ENCODE measurements around the gene CDK8.
"Not testable (repeated sequence)": the region's sequence is repeated elsewhere in the genome, so short reads cannot be mapped to it uniquely, and the experiment has no call there.

The CDK8 gene

DNA sequence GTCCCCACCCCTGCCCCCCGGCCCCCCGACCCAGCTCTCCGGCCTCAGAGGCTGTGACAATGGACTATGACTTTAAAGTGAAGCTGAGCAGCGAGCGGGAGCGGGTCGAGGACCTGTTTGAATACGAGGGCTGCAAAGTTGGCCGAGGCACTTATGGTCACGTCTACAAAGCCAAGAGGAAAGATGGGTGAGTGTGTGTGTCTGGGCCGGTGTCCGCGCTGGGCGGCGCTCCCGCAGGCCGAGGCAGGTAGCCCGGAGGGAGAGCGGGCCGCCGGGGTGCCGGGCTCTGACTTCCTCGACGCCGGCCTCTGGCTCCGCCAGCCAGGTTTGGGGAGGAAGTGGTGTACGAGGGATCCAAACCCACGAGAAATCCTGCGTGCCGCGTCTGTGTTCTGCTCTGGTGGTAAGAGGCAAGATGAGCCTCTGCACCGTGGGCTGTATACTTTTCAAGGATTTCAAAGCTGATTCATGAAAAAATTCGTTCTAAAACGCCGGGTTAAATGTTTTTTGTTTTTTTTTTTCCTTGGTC, 718 bp downstream of the CDK8 start:
- peak; percentile 23 for DNase-seq

DNA sequence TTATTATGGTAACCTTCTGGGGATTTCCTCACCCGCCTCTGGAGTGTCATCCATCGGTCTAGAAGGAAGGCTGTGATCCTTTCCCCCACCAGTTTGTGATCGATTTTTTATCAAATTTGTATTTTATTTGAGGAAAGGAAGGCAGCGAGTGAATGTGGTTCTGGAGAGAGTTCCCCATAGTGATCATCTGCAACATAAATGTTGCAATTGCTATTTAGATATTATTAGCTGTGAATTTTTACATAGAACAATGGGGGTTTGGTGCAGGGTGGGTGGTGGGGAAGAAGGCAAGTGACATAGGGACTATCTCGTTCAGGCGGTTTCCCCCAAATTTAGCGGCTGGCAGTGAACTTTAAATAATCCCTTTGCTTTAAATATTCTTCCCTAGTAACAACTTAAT, 1.2 kb downstream of the CDK8 start:
- DNase-seq = no peak

DNA sequence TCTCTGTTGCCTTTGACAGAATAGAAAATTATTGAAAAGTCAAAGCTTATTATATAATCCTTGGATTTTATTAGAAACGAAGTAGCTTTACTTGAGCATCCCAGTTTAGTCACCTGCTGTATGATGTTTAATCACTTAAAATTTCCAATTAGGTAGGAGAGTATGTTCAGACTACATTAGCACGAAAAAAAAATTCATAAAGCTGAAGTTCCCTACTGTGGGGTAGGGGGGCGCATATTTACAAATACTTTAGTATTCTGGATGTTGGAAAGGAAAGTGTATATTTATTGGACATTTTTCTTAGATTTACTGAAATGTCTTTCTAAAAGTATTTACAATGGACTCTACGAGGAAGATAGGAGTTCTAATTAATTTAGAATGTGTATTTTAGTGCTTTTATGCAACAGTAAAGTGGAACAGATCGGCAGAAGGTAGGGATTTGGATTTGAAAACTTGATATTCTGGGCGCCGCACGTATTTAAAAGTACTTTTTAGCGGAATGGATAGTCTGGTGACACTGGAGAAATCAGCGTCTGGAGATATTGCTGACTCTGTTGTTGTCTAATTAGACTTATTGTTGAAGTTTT, 1.9 kb downstream of the CDK8 start:
- peak; percentile 13 for DNase-seq

DNA sequence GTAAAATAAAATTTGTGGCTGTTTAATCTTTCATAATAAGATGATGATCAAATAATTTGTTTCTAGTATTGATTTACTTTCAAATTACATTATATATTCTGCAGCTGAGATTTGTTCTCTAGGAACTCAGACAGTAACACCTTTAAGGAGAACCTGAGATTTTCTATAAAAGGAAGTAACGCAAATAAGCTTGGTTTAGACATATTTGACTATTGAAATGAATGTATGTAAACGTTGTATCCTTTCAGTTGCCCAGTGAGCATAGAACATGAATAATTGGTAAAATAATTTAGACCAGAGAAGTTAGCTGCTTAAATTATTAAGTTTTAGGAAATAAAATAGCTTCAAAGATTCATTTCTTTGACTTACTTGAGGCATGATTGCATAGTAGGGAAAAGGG, 3.1 kb downstream of the CDK8 start:
- no peak for DNase-seq

DNA sequence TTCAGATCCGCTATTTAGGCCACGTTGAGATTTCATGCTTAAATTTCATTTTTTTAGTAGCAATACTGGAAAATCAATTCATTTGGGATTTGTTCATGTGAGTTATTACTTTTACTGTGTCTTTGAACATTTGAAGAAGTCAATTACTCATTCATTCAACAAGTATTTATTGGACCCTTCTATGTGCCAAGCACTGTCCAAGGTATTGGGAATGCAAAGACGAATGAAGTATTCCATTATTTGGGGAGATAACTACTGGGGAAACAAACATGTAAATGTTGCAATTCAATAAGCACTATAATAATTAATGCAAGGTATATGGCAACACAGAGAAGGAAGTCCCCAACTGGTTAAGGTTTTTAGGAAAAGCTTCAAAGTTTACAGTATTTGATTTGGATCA, 5.7 kb downstream of the CDK8 start:
- DNase-seq = no peak

DNA sequence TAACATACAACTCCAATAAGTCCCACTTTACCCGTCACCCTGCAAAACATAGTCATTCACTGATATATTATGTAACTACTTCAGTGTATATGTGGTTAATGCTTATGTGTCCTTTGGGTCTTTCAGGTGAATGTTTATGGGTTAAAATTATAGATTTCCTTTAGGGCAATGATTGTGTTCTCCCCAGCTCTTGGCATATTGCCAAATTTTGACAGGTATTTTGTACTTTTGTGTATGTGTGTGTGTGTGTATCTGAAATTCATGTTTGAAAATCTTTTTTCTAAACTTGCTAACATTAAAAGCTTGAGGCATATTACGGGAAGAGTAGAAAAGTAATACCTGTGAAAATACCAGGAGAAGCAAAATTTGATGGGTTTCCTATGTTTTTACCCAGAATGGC, 8.2 kb downstream of the CDK8 start:
- no peak for DNase-seq

DNA sequence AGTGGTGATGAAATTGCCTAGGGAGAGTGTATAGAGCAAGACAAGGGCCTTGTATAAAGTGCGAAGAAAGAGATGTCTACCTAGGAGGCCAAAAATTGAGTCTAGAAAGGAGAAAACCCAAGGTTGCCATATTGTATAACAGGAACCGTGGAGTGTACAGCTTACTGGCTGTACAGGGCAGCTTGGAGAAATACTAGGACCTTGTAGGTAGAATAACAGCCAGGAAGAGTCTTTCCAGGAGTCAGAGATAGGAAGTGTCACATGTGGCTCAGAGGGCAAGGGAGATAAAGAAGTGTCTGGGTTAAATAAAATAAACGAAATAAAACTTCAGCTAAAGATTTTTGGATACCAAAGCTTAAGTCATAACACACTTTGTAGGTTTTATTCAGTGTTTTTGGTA, 12.4 kb downstream of the CDK8 start:
- DNase-seq = no peak

DNA sequence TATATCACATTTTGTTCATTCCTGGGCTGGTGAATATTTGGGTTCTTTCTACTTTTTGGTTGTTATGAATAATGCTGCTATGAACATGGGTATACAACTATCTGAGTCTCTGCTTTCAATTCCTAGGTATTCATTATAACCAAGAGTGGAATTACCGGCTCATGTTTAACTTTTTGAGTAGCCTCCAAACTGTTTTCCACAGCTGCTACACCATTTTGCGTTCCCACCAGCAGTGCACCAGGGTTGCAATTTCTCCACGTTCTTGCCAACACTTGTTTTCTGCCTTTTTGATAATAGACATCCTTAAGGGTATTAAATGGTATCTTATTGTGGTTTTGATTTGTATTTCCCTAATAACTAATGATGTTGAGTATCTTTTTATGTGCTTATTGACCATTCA, 16.8 kb downstream of the CDK8 start:
- no peak for DNase-seq

DNA sequence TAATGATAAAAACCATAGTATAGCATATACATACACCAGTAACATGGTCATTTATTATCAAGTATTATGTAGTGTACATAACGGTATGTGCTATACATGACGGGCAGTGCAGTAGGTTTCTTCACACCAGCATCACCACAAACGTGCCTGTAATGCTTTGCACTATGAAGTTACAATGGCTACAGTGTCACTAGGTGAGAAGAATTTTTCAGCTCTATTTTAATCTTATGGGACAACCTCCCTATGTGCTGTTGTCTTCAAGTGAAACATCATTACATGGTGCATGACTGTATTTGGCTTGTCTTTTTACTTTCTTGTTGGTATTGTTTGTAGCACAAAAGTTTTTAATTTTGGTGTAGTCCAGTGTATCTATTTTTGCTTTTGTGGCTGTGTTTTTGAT, 18.7 kb downstream of the CDK8 start:
- DNase-seq = no peak

DNA sequence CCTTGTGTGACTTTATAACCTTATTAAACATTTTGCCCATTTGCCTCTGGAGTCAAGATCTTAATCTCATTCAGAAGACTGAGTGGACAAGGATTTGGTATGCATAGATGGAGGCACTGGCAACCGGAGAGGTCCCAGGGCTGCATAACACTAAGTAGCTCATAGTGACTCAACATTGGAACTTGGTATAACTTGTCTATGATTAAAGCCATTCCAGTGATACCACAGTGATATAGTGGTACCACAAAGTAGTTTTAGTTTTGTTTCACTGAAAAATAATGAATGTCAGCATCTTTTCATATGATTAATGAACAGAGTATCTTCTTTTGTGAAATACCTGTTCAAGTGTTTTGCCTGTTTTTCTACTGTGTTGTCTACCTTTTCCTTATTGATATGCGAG, 26.4 kb downstream of the CDK8 start:
- DNase-seq = peak; percentile 59

DNA sequence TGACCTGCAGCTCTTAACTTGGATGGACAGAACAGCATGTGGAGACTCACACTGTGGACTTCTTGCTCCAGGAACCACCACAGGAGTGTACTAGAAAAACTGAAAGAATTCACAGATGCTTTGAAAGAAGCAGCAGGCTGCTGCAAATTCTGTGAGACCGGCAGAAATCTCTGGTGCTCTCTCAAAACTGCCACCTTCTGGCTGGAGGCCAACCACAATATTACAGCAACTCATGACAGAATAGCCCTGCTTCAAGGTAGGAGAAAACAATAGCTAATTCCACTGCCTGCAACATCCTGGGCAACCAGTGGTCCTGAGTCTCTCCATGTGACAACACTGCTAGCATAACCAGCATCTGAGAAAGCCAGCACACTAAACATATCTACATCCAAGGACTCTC, 26.9 kb downstream of the CDK8 start:
- DNase-seq = no peak

DNA sequence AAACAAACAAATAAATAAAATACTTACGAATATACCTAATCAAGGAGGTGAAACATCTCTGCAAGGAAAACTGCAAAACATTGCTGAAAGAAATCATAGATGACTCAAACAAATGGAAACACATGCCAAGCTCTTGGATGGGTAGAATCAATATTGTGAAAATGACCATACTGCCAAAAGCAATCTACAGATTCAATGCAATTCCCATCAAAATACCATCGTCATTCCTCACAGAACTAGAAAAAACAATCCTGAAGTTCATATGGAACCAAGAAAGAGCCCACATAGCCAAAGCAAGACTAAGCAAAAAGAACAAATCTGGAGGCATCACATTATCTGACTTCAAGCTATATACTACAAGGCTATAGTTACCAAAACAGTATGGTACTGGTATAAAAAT, 32.0 kb downstream of the CDK8 start:
- peak; percentile 8 for DNase-seq

DNA sequence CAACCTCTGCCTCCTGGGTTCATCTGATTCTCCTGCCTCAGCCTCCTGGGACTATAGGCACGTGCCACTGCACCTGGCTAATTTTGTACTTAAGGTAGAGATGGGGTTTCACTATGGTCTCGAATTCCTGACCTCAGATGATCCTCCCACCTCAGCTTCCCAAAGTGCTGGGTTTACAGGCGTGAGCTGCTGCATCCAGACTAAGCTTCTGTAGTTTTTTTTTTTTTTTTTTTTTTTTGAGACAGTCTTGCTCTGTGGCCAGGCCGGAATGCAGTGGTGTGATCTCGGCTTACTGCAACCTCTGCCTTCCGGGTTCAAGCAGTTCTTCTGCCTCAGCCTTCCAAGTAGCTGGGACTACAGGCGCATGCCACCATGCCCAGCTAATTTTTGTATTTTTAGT, 34.9 kb downstream of the CDK8 start:
- DNase-seq = not testable (repeated sequence)

DNA sequence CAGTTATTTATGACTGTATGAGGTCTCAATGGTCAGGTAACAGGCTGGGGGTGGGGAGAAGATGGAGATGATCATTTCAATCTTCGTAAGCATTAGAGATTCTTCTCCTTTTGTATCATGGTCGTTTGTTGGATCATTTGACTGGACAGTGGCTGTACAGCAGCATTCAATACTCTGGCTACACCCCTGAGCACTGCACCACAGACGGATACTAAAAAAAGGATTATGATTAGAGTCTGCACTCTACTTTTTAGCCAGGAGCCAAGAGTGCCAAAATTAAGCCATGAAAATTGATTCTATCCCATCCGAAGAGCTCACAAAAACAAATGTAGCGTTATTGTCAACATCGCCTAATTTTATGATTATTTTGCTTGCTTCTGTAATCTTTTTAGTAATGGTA, 41.9 kb downstream of the CDK8 start:
- DNase-seq = no peak

DNA sequence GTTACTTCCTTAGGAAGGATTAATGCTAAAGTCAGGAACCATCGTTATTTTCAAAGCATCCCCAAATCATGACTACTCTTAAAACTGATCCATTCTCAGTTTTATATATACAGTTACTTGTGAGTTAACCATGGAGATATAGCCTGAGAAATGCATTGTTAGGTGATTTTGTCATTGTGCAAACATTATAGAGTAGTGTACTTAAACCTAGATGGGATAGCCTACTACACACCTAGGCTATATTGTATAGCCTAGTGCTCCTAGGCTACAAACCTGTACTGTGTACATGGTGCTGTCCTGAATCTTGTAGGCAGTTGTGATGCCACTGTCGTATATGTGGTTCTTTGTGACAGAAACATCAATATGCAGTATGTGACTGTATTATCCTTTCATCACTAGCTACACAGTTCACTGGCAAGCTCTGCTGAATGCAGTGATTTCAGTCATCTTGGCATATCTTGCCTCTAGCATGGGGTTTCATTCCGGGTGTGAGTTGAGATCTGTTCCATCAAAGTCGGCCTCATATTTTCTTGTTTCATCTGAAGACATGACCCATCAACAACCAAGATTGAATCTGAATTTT, 45.3 kb downstream of the CDK8 start:
- DNase-seq = peak; percentile 11

DNA sequence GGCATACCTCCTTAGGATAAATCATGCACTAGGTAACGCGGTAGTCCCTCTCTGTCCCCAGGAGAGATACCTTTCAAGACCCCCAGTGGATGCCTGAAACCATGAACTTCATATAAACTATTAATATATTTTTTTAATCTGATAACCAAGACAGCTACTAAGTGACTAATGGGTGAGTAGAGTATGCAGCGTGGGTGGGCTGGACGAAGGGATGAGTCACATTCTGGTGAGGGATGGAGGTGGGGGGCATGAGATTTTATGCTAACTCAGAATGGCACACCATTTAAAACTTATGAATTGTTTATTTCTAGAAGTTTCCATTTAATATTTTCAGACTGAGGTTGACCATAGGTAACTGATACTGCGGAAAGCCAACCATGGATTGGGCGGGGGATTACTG, 46.2 kb downstream of the CDK8 start:
- DNase-seq = peak; percentile 86

DNA sequence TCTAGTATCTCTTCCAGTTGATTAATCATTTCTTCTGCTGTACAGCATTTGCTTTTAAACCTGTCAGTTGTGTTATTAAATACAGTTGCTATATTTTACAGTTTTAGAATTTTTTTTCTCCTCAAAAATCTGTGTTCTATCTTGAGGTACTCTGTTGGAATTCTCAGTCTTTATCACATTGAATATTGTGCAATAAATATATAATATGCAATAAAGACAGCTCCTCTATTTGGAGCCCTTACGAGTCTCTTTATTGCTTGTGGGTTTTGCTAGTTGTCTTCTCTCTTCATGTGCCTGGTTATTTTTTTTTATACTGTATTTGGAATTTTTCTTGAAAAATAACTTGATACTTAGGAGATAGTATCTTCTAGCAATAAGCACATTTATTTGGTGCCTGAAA, 51.7 kb downstream of the CDK8 start:
- no peak for DNase-seq

DNA sequence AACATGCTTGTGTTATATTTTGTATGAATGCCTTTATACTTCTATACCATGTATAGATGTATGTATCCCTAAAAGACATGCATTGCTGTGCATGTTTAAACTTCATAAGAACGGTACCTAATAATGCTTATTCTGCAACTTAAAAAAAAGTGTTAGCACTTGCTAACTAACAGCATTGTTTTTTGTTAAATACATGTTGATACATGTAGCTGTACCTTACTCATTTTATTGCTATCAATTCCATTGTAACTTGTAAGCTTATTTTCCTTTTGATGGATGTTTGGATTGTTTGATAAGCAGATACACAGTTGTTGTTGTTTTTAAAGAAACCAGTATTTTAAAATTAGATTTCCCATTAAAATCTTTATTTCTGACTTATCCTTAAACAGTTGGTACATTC, 53.8 kb downstream of the CDK8 start:
- no peak for DNase-seq

DNA sequence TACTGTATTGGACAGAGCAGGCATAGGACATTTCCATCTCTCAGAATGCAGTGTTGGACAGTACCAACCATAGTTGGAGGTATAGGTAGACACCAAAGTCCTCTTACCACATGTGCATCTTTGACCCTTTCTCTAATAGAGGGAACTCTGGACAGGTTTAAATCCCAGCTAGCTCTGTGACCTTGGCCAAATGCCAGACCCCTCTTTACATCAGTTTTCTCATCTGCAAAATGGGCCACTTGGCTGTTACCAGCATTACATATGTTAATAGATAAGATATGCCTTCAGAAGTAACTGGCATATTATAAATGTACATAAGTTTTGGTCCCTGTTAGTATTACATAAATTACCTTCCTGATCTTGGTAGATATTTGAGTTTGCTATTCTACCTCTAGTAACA, 54.3 kb downstream of the CDK8 start:
- DNase-seq = no peak

DNA sequence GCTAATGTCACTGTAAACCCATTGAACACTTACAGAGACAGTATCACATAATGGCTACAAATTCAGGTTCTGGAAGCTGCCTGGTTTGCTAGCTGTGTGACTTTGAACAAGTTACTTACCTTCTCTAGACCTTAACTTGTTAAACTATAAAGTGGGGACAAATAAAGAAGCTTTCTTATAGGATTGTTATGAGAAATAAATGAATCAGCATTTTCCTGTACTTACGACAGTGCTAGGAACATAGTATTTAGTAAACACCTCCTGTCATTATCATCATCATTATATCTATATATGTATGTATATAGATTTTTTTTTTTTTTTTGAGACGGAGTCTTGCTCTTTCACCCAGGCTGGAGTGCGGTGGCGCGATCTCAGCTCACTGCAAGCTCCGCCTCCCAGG, 54.9 kb downstream of the CDK8 start:
- DNase-seq = no peak

DNA sequence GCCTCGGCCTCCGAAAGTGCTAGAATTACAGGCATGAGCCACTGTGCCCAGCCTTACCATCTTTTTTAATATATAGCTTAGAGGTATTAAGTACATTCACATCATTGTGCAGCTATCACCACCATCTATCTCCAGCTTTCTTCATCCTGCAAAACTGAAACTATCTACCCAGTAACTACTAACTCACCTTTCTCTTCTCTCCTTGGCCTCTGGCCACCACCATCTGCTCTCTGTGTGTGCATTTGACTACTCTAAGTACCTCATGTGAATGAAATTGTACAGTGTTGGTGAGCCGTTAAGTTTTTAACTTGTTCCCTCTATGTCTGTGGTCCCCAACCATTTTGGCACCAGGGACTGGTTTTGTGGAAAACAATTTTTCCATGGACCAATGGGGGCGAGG, 56.1 kb downstream of the CDK8 start:
- DNase-seq = no peak

DNA sequence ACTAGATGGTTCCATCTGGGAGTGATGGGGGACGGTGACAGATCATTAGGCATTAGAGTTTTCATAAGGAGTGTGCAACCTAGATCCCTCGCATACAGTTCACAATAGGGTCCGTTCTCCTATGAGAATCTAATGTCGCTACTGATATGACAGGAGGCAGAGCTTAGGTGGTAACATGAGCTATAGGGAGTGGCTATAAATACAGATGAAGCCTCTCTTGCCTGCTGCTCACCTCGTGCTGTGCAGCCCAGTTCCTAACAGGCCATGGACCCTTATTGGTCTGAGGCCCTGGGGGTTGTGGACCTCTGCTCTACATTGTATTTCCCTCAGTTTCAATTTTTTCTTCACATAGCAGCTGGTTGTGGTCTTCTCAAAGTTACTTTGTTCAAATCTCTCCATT, 56.5 kb downstream of the CDK8 start:
- no peak for DNase-seq

DNA sequence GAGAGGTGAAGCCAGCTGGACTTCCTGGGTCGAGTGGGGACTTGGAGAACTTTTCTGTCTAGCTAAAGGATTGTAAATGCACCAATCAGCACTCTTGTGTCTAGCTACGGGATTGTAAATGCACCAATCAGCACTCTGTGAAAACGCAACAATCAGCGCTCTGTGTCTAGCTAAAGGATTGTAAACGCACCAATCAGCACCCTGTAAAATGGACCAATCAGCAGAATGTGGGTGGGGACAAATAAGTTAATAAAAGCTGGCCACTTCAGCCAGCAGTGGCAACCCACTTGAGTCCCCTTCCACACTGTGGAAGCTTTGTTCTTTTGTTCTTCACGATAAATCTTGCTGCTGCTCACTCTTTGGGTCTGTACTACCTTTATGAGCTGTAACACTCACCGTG, 58.1 kb downstream of the CDK8 start:
- not testable (repeated sequence) for DNase-seq

DNA sequence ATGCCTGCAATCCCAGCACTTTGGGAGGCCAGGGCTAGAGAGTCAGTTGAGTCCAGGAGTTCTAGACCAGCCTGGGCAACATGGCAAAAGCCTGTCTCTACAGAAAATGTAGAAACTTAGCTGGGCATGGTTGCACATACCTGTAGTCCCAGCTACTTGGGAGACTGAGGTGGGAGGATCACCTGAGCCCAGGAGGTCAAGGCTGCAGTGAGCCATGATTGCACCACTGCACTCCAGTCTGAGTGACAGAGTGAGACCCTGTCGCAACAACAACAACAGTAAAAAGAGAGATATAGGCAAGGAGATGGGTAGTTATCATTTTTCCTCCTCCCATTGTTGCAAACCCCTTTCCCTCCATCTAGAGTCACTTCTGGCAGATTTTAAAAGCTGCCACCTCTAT, 62.2 kb downstream of the CDK8 start:
- DNase-seq = not testable (repeated sequence)

DNA sequence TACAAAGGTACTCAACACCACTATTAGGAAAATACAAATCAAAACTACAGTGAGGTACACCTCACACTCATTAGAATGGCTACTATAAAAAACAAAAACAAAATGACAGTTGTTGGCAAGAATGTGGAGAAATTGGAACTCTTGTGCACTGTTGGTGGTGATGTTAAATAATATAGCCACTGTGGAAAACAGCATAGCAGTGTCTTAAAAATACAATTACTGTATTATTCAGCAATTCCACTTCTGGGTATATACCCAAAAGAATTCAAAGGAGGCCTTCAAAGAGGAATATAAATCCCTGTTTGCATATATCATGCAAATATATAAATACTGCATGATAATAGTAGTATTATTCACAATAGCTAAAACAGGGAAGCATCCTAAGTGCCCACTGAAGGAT, 66.8 kb downstream of the CDK8 start:
- no peak for DNase-seq
